DMS153 (cell line): ENCODE data around the gene PLCE1.

ENCODE experiments used
- DNase-seq: peaks from one replicate; lab custom pipeline; 2025; lab: John Stamatoyannopoulos, UW

Gene PLCE1

DNA sequence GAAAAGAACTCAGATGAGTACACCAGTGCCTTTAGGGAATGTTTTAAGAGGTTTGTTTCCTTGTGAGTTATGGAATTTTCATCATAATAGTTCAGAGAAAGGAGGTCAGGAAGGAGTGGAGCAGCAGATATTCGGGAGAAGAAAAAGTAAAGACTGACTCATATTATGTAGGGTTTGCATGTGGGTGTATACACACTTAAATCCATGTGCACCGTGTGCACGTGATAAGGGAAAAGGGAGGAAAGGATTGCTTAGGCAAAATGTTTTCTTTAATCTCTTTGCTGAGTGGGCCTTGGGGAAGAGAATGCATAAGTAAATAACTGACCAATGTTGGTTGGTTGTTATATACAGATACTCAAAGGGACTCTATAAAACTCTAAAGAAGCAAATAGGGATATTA is 30.2 kb downstream of the PLCE1 start:
- no peak for DNase-seq

GRCh38 chr10:94024407-94024806 is 30.7 kb downstream of the PLCE1 start:
- no peak for DNase-seq

DNA sequence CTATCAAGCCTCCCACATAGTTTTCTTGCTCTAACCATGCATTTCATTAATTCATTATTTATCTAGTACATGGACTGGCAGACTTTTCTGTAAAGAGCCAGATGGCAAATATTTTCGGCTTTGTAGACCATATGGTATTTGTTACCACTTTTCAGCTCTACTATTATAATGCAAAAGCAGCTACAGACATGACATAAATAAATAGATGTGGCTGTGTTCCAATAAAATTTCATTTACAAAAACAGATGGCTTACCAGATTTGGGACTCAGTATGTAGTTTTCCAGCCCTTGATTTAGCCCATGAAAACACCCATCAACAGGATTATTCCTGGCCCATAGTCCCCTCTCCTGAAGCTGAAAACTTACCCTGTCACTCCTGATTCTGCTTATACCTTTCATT is 32.1 kb downstream of the PLCE1 start:
- DNase-seq: no peak

DNA sequence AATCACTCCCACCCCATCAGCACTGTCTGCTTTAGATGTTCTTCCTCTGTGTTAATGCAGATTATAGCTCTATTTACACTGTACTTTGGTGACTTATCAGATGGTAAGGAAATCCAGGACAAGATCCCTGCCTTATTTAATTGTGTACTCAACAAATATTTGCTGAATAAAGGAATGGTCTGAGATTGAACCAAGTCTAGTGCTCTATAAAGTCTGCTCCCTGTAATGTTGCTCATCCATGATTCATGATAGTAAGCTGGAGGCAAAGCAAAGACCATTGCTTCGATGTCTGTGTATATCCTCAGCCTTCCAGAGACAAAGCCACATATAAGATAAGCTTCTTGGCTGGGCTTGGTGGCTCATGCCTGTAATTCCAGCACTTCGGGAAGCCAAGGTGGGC is 33.5 kb downstream of the PLCE1 start:
- no peak for DNase-seq

GRCh38 chr10:94029955-94030354 is 36.2 kb downstream of the PLCE1 start:
- no peak for DNase-seq

DNA sequence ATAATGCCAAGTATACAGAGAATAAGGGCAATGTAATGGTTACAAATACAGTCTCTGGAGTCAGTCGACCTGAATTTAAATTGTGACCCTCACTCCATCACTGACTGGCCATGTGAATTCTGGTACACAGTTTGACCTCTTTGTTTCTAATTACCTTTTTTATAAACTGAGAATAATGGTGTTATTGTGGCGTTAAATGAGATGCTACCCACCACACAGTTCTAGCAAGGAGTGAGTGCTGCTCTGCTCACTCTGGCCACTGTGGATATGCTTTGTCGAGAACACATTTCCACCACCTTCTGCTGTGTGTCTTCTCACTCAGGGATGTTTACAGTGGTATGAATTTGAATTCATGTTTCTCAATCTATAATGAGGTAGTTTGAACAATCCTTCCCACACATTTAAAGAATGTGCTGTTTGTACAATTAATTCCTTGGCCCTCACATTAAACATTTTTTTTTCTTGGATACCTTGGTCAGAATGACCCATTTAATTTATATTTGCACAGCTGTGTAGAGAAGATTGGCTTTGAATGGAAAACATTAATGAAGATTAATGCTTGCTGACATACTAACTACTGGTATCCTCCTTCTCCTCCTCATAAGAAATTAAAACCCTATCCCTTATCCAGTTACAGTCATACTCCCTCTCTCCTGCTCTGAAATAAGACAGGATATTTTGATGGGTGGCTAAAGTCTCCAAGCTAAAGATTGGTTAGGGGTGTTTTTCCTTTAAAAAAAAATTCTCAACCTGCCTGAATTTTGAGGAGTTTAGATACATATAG is 42.4 kb downstream of the PLCE1 start:
- DNase-seq: no peak

- no peak for DNase-seq
These were observed 43.0 kb downstream of the PLCE1 start for GRCh38 chr10:94036766-94037033.

DNA sequence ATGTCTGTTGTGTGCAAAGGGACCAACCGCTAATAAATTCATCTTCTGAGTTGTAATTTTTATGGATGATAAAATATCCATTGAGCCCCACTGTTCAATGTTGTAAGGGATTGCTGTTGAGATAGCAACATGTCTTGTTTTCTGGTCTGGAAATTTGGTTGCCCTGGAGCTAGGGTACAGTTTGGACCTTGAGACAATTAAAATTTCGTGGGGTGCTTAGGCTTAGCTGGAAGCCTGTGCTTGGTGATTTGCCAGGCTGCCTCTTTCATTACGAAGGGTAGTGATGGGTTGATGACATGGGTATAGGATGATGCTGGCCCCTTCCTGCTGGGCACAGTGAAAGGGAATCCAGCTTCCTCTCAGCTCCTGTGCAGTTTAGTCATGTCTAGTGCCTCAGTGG is 43.6 kb downstream of the PLCE1 start:
- DNase-seq: no peak

DNA sequence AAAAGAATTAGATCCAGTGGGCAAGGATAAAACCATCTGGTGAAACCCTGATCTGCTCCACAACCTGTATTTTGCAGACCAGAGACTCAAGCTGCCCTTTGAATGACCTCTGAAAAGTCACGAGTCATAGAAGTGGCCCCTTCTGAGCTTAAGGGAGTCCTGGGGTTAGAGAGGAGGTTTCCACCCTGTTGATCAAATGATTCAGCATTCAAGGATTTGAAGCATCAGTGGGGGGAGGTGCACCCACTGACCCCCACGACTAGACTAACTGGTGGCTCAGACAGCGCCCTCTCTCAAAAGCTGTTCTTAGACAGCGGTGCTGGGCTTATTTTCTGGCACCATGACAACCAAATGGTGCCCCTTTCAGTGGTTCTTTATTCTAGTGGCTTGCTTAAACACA is 44.3 kb downstream of the PLCE1 start:
- DNase-seq: no peak

DNA sequence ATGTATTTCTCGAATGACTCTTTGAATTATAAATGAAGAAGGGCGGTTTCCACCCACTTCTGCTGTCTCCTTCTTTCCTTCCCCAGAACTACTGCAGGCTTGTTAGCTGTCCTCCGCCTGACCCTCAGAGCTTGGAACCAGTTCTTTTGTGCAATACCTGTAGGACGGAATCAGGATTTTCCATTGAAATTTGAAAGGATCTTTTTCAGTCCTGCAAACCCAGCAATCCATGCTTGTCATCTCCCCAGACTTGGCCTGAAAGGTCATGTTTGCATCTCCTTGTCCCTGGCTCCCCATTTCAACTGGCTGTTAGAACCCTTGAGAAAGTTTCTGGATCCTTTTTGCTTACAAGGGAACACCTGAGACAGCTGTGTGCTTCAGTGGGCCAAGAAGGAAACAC is 47.5 kb downstream of the PLCE1 start:
- no peak for DNase-seq

DNA sequence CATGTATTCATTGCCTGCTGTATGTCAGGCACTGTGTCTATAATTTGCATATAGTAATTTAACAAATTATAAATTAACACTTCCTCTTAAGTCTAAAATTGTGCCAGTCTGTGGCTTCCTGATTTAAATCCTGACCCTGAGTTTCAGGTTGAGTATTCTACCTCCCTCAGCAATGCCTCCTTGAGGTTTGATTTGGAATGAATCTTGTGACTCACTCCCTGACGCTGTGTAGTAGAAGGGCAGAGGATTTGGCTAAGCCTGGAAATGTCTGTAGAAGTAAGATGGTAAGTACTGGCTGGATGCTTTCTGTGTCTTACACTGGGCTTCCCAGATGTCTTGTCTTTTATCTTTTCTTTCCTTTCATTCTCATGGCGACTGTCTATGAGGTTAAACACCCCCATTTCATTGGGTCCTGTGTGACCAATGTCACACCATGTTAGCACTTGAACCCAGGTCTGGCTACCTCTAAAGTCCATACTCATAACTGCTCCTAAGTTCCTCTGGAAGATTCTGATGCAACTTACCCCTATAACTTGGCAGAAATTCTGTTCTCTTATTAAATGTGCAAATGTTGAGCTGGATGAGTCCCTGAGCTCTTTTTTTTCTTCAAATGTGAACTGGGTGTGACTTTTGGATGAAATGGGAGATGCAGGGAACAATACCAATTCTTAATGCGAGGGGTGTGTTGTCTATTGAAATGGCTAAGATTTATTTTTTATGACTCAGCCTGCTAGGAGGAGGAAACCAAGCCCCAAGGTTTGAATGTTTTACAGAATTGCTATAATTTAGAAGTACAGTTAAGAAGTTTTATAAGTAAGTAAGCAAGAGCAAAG is 48.5 kb downstream of the PLCE1 start:
- DNase-seq: no peak

DNA sequence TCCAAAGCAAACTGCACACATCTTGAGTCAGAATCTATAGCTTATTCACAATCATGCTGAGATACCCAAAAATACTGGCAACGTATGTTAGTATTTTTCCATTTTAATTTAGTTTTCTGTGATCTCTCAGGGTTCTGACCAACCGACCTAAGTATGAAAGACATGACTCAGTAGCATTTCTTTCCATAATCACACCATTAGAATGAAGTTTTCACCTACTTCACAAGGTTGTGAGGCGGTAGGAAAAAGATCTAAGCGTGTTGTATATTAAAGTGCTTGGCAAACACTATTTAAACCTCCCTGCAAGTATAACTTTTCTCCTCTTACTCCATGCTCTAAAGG is 49.1 kb downstream of the PLCE1 start:
- DNase-seq: no peak
